Suppressor macrophage treated with lipopolysaccharide for 1 hour (primary cell): Measurements from ENCODE around the gene SLMAP.
A peak's percentile ranks its signal among the peaks of the same experiment; 100 is the strongest.
"Not testable (repeated sequence)": the region's sequence is repeated elsewhere in the genome, so short reads cannot be mapped to it uniquely, and the experiment has no call there.

Source experiments
- DNase-seq, 3 donors: peaks; one replicate each; pipeline ENCODE4 v3.0.0-alpha.2; 2020 to 2022

SLMAP gene

GRCh38 chr3:57796261-57796660 is 40.2 kb downstream of the SLMAP start:
- DNase-seq, result no peak

GRCh38 chr3:57797701-57798487 is 41.8 kb downstream of the SLMAP start:
- no peak for DNase-seq

GRCh38 chr3:57803647-57804081 is 47.6 kb downstream of the SLMAP start:
- DNase-seq, result peak; percentile 31 to 63 (median 35)

GRCh38 chr3:57805266-57805665 is 49.2 kb downstream of the SLMAP start:
- DNase-seq, result no peak

DNA sequence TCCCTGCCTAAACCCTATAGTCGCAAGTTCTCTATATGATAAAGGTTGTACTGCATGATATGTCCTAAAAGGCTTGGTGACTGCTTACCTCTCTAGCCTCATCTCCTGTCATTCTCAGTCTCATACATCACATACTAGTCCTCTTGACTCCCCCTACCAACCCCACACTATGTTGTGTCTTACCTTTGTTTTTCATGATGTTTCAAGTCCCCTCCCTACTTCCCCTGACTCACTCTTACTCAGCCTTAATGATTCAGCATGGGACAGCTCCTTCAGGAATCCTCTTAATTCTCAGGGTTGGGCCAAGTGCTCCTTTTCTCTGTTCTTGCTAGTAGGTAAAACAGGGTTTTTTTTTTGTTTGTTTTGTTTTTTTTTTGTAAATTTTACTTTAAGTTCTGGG is 49.6 kb downstream of the SLMAP start:
- peak; percentile 30 to 55 (median 53) for DNase-seq

DNA sequence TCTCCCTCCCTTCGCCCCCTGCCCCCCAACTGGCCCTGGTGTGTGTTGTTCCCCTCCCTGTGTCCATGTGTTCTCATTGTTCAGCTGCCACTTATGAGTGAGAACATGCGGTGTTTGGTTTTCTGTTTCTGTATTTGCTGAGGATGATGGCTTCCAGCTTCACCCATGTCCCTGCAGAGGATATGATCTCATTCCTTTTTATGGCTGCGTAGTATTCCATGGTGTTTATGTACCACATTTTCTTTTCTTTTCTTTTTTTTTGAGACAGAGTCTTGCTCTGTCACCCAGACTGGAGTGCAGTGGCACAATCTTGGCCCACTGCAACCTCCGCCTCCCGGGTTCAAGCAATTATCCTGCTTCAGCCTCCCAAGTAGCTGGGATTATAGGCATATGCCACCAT is 50.1 kb downstream of the SLMAP start:
- DNase-seq, result not testable (repeated sequence)

- DNase-seq, result no peak
Measured at GRCh38 chr3:57808961-57809608, 53.0 kb downstream of the SLMAP start.

GRCh38 chr3:57809609-57809968 is 53.5 kb downstream of the SLMAP start:
- DNase-seq, result no peak

- no peak for DNase-seq
Measured at GRCh38 chr3:57810048-57810447, 53.9 kb downstream of the SLMAP start.

DNA sequence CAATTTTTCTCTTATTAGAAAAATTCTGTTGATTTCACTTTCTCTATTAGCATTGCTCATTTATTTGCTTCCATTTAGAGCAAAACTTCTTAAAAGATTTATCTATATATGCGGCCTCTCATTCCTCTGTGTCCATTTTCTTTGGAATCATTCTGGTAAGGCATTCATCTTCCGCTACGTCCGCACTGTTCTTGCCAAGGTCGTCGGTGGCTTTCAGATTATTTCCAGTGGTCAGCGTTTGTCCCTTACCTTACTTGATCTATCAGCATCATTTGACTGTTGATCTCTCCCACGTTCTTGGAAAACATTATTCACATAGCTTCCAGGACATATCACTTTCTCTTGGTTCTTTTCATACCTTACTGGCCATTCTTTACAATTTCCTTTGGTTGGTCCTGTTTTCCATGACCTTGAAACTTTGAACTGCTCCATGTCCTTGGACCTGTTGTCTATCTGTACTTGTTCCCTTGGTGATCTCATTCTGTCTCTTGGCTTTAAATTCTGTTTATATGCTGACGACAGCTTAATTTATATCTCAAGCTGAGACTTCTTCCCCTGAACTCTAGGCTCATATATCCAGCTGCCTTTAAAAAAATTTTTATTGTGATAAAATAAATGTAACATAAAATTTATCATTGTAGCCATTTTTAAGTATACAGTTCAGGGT is 54.5 kb downstream of the SLMAP start:
- DNase-seq, result no peak

DNA sequence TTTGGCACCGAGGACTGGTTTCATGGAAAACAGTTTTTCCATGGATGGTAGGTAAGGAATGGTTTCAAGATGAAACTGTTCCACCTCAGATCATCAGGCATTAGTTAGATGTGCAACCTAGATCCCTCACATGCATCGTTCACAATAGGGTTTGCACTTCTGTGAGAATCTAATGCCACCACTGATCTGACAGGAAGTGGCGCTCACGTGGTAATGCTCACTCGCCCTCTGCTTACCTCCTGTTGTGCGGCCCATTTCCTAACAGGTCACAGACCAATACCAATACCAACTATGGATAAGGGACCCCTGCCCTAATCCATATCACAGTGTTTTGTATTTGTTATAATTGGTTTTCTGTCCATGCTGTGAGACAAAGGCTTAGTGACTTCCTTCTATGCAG is 58.9 kb downstream of the SLMAP start:
- no peak for DNase-seq

DNA sequence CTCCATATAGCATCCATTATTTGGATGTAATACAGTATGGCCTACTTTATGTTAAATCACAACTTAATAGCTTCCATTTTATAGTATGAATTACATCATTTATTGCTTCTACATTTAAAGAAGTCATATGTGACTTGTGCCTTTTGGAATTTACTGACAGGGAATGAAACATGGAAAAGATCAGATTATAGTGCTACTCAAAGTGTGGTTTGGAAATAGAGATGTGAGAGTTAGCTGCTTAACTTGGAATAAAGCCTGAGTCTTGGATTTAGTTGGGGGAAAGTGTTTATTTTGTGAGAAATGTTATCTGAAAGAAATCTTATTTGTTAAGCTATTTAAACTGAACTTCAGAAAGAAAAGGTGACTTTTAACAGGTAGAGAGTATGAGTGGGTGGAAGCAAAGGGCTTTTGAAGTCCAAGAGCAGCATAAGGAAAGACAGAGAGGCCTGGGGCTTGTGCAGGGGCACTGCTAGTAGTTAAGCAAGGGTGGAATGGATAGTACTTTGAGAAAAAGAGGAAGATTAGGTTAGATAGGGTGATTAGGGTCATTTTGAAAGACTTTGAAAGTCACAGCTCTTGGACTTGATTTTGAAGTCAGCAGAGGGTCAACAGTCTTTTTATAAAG is 60.5 kb downstream of the SLMAP start:
- DNase-seq, result peak in 1 of 3 donors; percentile 26

DNA sequence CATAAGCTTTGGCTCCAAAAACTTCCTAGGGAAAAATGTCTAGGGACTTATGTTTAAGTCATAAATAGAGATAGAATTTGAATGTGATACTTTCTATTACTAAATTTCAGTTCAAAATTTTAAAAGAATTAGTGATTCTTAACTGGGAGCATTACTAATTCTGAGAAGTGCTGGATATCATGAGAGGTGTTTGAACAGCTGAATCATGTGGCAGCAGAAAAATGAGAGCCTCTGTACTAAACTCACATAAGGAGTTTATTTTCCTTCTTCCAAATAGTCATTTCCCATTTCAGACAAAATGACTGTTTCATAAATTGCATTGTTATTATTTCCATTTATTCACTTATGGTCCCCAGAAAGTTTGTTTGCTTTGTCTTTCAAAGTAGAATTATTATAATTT is 62.7 kb downstream of the SLMAP start:
- no peak for DNase-seq

GRCh38 chr3:57820479-57820878 is 64.4 kb downstream of the SLMAP start:
- DNase-seq, result no peak

DNA sequence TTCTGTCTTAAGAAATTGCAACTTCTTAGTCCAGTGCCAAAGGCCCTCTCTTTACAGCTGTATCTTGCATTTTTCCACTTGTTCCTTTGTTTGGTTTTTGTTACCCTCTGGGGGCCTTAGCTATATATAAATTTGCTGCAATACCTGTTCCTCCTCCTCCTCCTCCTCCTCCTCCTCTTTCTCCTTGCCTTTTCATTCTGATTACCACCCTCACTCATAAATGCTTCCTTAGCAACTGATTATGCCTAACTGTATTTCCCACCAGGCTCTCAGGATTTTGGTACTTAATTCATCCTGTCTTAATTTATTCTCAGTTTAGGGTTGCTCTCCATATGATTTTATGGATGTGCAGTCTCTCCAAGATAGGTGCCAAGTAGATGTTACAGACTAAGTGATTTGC is 65.7 kb downstream of the SLMAP start:
- no peak for DNase-seq

GRCh38 chr3:57822686-57823085 is 66.6 kb downstream of the SLMAP start:
- no peak for DNase-seq

DNA sequence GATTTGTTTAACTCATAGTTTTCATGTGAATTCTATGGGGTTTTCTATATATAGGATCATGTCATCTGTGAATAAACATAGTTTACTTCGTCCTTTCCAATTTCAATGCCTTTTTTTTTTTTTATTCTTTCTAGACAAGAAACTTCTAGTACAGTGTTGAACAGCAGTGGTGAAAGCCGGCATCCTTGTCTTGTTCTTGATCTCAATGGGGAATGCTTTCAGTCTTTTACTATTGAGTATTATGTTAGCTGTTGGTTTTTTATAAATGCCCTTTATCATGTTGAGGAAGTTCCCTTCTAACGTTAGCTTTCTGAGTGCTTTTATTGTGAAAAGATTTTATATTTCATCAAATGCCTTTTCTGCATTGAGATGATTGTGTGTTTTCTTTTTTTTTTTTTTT is 69.0 kb downstream of the SLMAP start:
- no peak for DNase-seq

- DNase-seq, result peak in 2 of 3 donors; percentile 28 to 38
Measured at GRCh38 chr3:57826245-57826951, 70.3 kb downstream of the SLMAP start.

- peak in 2 of 3 donors; percentile 21 to 22 for DNase-seq
Measured at GRCh38 chr3:57826952-57827723, 71.0 kb downstream of the SLMAP start.

DNA sequence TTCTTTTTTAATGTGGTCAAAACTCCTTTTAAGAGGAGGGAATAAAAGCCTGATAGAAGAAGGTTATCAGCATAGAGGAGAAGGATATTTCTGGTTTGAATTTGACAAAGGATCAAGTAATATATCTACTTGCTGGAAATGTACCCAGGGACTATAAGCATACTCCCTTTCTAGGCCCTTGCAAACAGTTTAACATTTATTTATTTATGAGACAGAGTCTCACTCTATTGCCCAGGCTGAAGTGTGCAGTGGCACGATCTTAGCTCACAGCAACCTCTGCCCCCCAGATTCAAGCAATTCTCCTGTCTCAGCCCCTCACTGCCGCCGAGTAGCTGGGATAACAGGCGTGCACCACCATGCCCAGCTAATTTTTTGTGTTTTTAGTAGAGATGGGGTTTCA is 71.6 kb downstream of the SLMAP start:
- no peak for DNase-seq

DNA sequence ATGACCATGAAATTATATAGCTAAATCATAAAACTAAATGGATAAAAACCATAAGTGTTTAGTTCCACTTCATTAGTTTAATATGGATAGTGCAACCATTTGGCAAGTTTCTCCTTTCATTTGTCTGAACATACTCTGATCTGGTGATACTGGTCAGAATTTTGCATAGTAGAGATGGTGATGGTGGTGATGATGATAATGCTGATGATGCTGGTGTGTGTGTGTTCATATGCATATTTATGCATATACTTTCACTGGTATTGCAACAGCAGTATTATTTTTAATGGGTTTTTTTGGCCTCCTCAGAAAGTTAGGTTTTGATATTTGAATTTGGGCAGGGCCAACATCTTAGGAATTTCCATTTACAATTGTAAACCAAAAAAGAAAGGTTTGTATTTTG is 76.4 kb downstream of the SLMAP start:
- DNase-seq, result no peak

DNA sequence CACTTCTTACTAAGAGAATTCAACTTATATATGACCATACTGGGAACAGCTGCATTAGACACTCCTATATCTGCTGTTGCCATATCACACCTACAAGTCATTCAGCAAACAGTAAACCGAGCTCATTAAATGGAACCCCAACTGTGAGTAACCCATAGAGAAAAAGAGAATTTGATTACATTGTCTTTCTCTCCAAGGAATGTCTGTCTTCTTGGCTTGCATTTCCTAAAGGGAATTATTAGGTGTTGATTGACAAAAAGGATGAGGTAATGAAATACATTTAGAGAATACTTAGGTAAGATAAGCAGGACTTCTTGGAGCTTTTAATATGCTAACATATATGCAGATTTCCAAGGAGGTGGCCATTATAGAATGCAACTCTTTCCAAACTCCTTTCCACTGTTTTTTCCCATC is 76.8 kb downstream of the SLMAP start:
- DNase-seq, result no peak
